Natural killer cell treated with Interleukin-12 subunit alpha and Interleukin-12 subunit beta and Interleukin-15 and Interleukin-18, amount 100 ng/mL, for 72 hours (primary cell): ENCODE measurements around the gene C1orf52. TPM values are rescaled to one million over a fixed set of nuclear protein-coding genes. Genes with fewer than 3 reads are reported as not detected.
A peak's percentile ranks its signal among the peaks of the same experiment; 100 is the strongest.
"Not testable (repeated sequence)": the region's sequence is repeated elsewhere in the genome, so short reads cannot be mapped to it uniquely, and the experiment has no call there.

Experiments
- ATAC-seq, 2 donors: fragments of 150-1000 bp; cut with Tn5 transposase in 1 of 2; sonication (Bioruptor Pico), chemical (Tn5 transposase) in 1 of 2; 2 replicates each; pipeline ENCODE4 v1.10.0; 2021
- DNase-seq: peaks from one replicate; pipeline ENCODE4 v3.0.0; 2022; ENCODE audit warnings: low spot score
- H3K27ac Mint-ChIP-seq, 2 donors: 1 replicate in 1 of 2; 2 replicates in 1 of 2; pipeline ENCODE4 v1.8.0; 2022; ENCODE audit warnings: mixed read lengths in 2 of 2, mild to moderate bottlenecking in 1 of 2, moderate library complexity in 1 of 2
- H3K27me3 Mint-ChIP-seq, 2 donors: 1 replicate in 1 of 2; 2 replicates in 1 of 2; pipeline ENCODE4 v1.8.0; 2022; ENCODE audit warnings: mixed read lengths in 2 of 2
- H3K36me3 Mint-ChIP-seq: one replicate; pipeline ENCODE4 v1.8.0; 2022; ENCODE audit warnings: mixed read lengths
- H3K4me1 Mint-ChIP-seq, 2 donors: 1 replicate in 1 of 2; 2 replicates in 1 of 2; pipeline ENCODE4 v1.8.0; 2022; ENCODE audit warnings: low read depth in 2 of 2, mixed read lengths in 2 of 2, mild to moderate bottlenecking in 1 of 2
- H3K4me3 Mint-ChIP-seq: one replicate; pipeline ENCODE4 v1.8.0; 2022; ENCODE audit warnings: mixed read lengths
- H3K9me3 Mint-ChIP-seq: 2 replicates; pipeline ENCODE4 v1.8.0; 2022; ENCODE audit warnings: mixed read lengths
- total RNA-seq, 2 donors: library from RNA; stranded (reverse); gene quantifications; one replicate each; pipeline ENCODE4 v1.2.3, GENCODE V29; 2022

C1orf52 gene
- total RNA-seq, 2 donors from 2014 or later = 28.6 to 29.6 TPM

DNA sequence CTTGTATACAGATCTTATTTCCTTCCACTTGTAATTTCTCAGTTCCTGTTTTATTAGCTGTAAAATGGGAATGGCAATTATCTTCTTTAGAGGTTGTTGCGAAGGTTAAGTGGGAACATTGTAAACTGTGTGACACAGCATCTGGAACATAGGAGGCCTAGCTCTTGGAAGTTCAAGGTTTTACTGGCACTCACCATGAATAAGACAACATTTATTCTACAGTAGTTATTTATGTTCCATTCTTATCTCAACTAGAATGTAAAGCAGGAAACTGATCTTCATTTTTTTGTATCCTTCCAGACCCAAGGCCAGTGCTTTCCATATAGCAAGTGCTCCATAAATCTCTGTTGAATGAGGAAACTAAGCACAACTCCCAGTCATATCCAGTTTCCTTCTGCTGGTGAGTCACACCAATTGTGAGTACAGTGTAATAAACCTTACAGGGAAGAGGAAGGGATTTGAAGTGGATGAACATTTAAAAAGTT, 15.5 kb upstream of the C1orf52 start:
- Mint-ChIP-seq H3K36me3 (peaks cover 19% of the 10 kb centered on the region), H3K27ac (peak overlapping the region; percentile 68 to 83), H3K27me3 (peaks cover 8 to 13% of the 10 kb centered on the region in 2 donors), H3K4me3 (peak overlapping the region; percentile 85), H3K4me1 (peaks cover 41 to 44% of the 10 kb centered on the region in 2 donors), H3K9me3 (no peaks in the 10 kb centered on the region)
- ATAC-seq (no peak), DNase-seq (no peak)

DNA sequence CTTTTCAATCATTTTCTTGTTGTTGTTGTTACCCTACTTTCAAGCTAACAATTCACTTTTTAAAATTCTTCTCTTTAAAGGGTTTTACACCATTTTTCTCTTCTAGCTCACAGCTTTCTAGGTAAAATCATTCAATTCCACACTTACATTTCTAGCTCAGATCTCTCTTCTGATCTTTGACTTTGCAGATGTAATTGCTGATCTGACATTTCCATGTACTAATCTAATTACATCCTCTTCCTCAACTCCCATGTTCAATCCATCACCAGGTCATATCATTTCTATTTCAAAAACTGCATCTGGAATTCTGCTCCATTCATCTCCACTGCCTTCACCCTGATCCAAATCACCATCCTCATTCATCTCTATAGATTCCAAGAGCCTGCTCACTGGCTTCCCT, 13.9 kb upstream of the C1orf52 start:
- Mint-ChIP-seq H3K27ac (peak overlapping the region in 1 of 2 donors; percentile 1), H3K36me3 (peaks cover 25% of the 10 kb centered on the region), H3K4me3 (no peak overlapping the region), H3K4me1 (peaks cover 35 to 45% of the 10 kb centered on the region in 2 donors), H3K27me3 (no peaks in the 10 kb centered on the region), H3K9me3 (no peaks in the 10 kb centered on the region)
- DNase-seq (no peak), ATAC-seq (no peak)

DNA sequence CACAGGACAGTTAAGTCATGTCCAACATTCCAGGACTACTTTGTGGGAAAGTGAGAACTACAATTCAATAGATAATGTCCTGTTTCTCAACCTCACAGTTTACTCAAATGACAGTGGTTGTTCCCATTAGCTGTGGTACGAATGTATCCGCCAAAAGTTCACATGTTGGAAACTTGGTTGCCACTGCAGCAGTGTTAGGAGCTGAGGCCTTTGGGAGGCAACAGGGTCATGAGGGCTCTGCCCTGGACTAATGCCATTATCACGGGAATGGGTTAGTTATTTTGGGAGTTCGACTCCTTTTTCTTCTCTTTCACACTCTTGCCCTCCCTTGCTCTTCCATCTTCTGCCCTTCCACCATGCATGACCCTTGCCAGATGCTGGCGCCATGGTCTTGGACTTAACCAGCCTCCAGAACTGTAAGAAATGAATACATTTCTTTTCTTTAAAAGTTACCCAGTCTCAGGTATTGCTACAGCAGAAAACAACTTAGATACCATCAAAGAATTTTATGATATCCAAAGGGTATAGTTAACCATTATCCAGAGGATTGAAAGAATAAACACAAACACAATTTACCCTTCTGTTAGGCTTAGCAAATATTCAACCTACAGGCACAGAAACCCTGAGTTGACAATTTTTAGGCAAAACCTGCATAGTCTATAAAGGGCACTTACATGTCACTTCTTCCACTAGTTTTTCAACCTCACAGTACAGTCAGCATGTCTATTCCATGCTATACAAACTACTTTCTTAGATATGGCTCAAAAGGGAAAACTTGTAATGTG, 9.5 kb upstream of the C1orf52 start:
- Mint-ChIP-seq H3K27me3 (no peaks in the 10 kb centered on the region), H3K4me1 (peaks cover 23 to 24% of the 10 kb centered on the region in 2 donors), H3K4me3 (no peak overlapping the region), H3K27ac (peak overlapping the region in 1 of 2 donors; percentile 15), H3K9me3 (no peaks in the 10 kb centered on the region), H3K36me3 (peaks cover 32% of the 10 kb centered on the region)
- ATAC-seq (no peak), DNase-seq (no peak)

DNA sequence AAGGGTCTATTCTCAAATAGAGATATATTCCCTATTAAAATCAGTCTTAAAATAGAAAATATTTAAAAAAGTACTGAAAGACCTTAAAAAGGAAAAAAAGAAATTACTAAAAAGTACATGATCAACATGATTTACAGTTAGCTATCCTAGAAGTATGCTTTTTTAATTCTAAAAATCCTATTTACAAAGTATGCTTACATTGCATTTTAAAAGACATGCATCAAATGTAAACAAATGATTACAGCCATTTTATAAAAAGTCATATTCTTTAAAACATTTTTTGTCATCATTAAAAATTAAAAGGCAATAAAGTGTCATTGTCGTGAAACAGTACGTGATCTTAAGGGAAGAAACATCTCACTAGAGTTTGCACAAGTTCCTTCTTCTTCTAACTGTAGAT, 7.9 kb upstream of the C1orf52 start:
- H3K36me3 Mint-ChIP-seq = peaks cover 20% of the 10 kb centered on the region

DNA sequence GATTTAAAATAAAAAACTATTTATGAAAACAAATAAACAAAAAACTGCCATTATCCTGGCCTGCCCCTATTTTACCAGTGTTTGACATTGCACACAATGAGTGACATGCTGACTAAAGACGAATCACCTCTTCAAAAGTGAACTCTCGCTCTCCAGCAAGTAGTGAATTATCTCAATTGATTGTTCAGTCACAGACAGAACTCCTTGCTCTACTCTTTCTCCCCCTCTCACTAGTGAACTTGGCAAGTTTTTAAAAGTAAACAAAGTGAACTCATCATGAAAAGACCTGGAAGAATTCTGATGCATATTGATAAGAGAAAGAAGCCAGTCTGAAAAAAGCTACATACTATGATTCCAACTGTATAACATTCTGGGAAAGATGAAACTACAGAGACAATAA, 4.7 kb upstream of the C1orf52 start:
- DNase-seq = no peak
- Mint-ChIP-seq H3K27ac (no peak overlapping the region), H3K27me3 (no peaks in the 10 kb centered on the region), H3K36me3 (peaks cover 10% of the 10 kb centered on the region), H3K4me1 (peaks cover 10 to 11% of the 10 kb centered on the region in 2 donors), H3K9me3 (no peaks in the 10 kb centered on the region), H3K4me3 (no peak overlapping the region)
- no peak for ATAC-seq

More for the DNA sequence above, 7.9 kb upstream of the C1orf52 start:
- Mint-ChIP-seq H3K4me1 (peaks cover 8 to 11% of the 10 kb centered on the region in 2 donors), H3K9me3 (no peaks in the 10 kb centered on the region), H3K27ac (no peak overlapping the region), H3K4me3 (no peak overlapping the region), H3K27me3 (no peaks in the 10 kb centered on the region)
- ATAC-seq = no peak
- DNase-seq = no peak

DNA sequence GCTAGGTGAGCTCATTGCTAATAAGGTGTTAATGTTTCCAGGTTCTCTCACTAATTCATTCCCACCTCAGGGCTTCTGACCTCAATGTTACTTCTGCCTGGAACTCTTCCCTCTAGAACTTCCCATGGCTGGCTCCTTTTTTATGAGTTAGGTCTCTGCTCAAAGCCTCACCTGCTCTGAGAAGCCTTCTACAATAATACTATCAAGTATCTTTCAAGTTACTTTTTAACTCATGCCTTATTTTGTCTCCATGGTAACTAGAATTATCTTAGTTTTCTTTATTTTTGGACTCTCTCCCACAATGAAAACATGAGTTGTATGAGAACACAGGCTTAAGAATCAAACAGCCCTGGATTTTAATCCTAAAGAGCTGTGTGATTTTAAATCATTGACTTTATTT, 3.5 kb upstream of the C1orf52 start:
- no peak for DNase-seq
- Mint-ChIP-seq H3K36me3 (peaks cover 11% of the 10 kb centered on the region), H3K4me3 (no peak overlapping the region)

DNA sequence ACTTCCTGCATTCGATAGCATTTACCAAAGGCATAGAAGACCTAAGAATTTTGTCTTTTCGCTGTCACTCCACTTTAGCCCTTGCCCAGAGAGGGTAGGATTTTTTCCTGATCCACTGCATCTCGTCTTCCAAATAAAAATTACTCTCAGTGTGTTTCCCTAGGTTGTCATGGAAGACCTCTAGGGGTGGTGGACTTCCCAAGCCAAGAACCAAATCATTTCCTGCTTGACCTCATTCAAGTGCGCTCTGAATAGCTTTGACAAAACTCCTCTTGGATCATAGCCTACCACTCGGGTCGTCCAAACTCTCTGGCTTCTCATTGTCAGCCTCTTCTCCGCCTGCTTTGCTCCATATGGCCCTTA, 431 bp upstream of the C1orf52 start:
- H3K4me1 Mint-ChIP-seq = peaks cover 24 to 26% of the 10 kb centered on the region in 2 donors
- no peak for DNase-seq
- H3K27me3 Mint-ChIP-seq = no peaks in the 10 kb centered on the region
- H3K9me3 Mint-ChIP-seq = no peaks in the 10 kb centered on the region
- peaks cover 20% of the 10 kb centered on the region for H3K36me3 Mint-ChIP-seq
- H3K27ac Mint-ChIP-seq = peak overlapping the region; percentile 87 to 93
- H3K4me3 Mint-ChIP-seq = peak overlapping the region; percentile 96
- no peak for ATAC-seq

More for the DNA sequence above, 3.5 kb upstream of the C1orf52 start:
- no peak for ATAC-seq
- Mint-ChIP-seq H3K9me3 (no peaks in the 10 kb centered on the region), H3K27me3 (no peaks in the 10 kb centered on the region), H3K4me1 (peaks cover 15 to 17% of the 10 kb centered on the region in 2 donors), H3K27ac (no peak overlapping the region)

DNA sequence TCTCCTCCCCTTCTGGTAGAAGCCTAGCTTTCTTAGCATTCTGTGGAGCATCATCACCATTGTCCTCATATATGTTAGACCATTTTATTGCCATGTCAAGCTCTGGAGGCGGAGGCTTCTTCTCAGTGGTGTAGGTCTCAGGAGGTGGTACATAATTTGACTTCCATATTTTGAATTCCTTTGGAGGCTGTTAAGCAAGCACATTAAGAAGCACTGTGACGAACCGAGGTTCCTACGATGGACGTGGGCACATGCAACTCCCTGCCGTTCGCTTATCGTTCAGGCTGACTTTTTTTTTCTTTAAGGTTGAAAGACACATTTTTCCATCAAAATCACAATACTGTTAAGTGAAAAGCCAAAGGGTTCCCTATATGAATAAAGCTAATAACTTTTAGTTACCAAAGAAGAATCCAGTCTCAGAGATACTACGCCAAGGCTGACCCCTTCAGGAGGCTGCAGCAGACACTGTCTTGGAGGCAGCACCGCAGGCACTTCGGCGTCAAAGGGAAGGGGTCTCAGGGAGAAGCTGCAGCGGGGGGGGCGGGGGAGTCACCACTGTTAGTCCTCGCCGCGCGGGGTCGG, 835 bp downstream of the C1orf52 start:
- peaks cover 24 to 26% of the 10 kb centered on the region in 2 donors for H3K4me1 Mint-ChIP-seq
- peak overlapping the region; percentile 96 for H3K4me3 Mint-ChIP-seq
- H3K9me3 Mint-ChIP-seq = no peaks in the 10 kb centered on the region
- no peaks in the 10 kb centered on the region for H3K27me3 Mint-ChIP-seq
- peaks cover 14% of the 10 kb centered on the region for H3K36me3 Mint-ChIP-seq
- ATAC-seq = no peak
- no peak for DNase-seq
- H3K27ac Mint-ChIP-seq = peak overlapping the region; percentile 87 to 93

DNA sequence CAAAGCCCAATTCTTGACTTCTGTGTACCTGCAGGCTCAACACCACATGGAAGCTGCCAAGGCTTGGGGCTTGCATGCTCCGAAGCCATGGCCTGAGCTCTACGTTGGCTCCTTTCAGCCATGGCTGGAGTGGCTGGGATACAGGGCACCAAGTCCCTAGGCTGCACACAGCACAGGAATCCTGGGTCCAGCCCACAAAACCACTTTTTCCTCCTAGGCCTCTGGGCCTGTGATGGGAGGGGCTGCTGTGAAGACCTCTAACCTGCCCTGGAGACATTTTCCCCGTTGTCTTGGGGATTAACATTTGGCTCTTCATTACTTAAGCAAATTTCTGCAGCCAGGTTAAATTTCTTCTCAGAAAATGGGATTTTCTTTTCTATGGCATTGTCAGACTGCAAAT, 10.4 kb downstream of the C1orf52 start:
- not testable (repeated sequence) for ATAC-seq, H3K4me3 Mint-ChIP-seq, H3K27ac Mint-ChIP-seq, H3K9me3 Mint-ChIP-seq, DNase-seq, H3K36me3 Mint-ChIP-seq, H3K27me3 Mint-ChIP-seq
- H3K4me1 Mint-ChIP-seq = peaks cover 11 to 17% of the 10 kb centered on the region in 2 donors

DNA sequence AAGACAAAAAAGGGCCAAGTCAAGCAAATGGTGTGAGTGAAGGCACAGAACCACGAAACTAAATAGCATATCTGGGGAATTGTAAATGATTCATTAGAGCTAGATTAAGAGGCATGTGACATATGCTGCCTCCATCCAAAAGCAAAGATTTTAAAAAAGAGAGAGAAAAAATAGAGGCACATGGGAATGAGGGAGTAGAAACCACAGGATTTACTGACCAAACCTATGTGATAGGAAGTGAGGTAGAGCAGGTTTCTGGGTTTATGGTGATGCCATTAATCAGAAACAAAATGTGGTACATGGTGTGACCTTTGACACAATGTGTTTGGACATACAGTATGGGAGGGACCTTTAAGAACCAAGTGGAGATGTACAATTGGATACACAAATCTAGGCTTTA, 13.6 kb downstream of the C1orf52 start:
- no peak overlapping the region for H3K4me3 Mint-ChIP-seq
- H3K4me1 Mint-ChIP-seq = peaks cover 5 to 10% of the 10 kb centered on the region in 2 donors
- peaks cover 6% of the 10 kb centered on the region for H3K36me3 Mint-ChIP-seq
- H3K27me3 Mint-ChIP-seq = no peaks in the 10 kb centered on the region
- DNase-seq = no peak
- H3K9me3 Mint-ChIP-seq = no peaks in the 10 kb centered on the region
- ATAC-seq = no peak
- no peak overlapping the region for H3K27ac Mint-ChIP-seq

DNA sequence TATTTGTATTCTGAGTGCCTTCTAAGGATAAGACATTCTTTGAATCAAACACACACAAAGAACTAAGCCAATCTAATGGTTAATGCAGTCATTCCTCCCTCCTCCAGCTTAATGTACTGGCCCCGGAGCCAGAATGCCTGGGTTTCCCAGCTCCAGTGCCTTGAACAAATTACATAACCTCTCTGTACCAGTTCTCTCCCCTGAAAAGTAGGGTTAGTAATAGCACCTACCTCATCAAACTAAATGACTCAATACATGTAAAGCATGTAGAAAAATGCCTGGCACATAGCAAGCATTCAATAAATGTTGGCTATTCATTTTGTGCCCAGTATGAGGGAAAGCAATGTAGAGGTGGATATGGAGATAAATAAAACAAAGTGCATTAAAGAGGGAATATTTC, 14.0 kb downstream of the C1orf52 start:
- H3K4me3 Mint-ChIP-seq = no peak overlapping the region
- no peaks in the 10 kb centered on the region for H3K27me3 Mint-ChIP-seq
- ATAC-seq = no peak
- H3K27ac Mint-ChIP-seq = no peak overlapping the region
- no peak for DNase-seq
- peaks cover 2 to 8% of the 10 kb centered on the region in 2 donors for H3K4me1 Mint-ChIP-seq
- no peaks in the 10 kb centered on the region for H3K9me3 Mint-ChIP-seq
- H3K36me3 Mint-ChIP-seq = peaks cover 3% of the 10 kb centered on the region

DNA sequence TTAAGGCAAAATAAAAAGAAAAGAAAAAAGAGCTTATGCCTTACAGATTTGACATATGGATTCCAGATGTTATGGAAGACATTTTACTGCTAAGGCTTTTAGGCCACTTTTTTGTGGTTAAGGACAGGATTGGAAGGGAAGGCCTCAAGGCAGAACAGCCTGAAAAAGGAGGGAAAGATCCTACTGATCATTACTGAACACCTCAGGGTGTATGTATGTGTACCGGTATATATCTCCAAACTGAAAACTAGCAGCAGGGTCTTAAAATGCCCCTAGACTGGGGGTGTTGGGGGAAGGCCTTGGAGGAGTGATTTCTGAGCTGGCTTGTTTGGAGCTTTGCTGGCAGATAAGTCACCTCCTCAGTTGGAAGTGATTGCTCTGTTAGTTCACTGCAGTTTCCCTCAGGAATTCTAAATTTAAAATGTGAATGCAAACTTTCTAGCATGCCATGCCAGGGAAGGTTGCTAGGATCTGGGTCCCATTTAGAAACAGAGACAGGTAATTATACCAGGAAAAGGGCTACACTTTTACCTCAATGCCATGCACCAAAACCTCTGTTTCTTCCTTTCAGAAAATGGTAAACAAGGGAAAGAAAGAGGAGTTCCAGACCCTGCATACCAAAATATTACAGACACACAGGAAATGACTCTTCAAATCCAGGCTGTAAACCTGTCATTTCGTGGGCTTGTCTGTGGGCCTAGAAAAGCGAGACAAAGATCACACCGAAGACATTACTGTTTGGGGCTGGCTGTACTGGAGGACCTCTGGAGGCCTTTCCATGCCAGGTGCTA, 15.0 kb downstream of the C1orf52 start:
- Mint-ChIP-seq H3K27ac (no peak overlapping the region), H3K4me3 (no peak overlapping the region), H3K27me3 (no peaks in the 10 kb centered on the region), H3K4me1 (peaks cover 0 to 1% of the 10 kb centered on the region in 2 donors), H3K36me3 (no peaks in the 10 kb centered on the region), H3K9me3 (no peaks in the 10 kb centered on the region)
- ATAC-seq = no peak
- no peak for DNase-seq

DNA sequence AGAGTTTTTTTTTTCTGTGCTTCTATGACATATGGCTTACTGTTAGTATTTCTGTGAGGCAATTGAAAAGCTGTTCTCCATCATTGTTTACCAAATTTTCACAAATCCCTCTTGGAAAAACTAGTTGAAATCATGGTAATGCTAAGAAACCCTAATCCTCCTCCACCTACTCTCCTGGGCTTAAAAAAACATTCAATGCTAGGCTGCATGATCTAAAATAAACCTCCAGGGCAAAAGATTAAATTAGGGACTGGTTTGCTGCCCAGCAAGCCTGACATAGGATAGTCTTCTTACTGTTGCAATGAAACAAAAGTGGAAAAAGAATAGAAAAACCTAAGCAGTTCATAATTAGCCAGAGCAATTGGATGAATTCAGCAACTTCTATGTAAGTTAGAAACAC, 16.1 kb downstream of the C1orf52 start:
- no peak overlapping the region for H3K27ac Mint-ChIP-seq
- no peaks in the 10 kb centered on the region for H3K9me3 Mint-ChIP-seq
- no peaks in the 10 kb centered on the region for H3K27me3 Mint-ChIP-seq
- DNase-seq = no peak
- H3K36me3 Mint-ChIP-seq = no peaks in the 10 kb centered on the region
- no peak overlapping the region for H3K4me3 Mint-ChIP-seq
- no peaks in the 10 kb centered on the region for H3K4me1 Mint-ChIP-seq
- ATAC-seq = no peak

DNA sequence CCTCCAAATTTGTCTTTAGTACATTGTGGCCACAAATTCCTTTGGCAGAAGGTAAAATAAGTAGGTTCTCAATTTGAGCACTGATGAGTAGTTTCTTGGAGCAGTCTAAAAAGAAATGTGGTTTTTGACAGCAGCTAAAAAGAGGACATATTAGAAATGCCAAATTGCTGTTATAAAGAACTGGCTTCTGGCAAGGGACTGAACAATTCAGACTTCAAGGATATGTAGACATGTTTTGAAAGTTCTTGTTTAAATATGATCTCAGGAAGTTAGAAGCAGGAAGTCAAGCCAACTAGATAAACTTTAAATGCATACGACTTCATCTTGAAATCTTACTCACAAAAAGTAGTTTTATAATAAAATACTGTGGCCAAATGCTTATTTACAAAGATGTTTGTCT, 18.8 kb downstream of the C1orf52 start:
- DNase-seq (no peak), ATAC-seq (no peak)
- H3K4me1 Mint-ChIP-seq = no peaks in the 10 kb centered on the region
- no peaks in the 10 kb centered on the region for H3K36me3 Mint-ChIP-seq
- H3K27ac Mint-ChIP-seq = no peak overlapping the region
- H3K27me3 Mint-ChIP-seq = peaks cover 0 to 4% of the 10 kb centered on the region in 2 donors
- H3K4me3 Mint-ChIP-seq = no peak overlapping the region
- no peaks in the 10 kb centered on the region for H3K9me3 Mint-ChIP-seq
